ENCODE results near the gene KRT12.

The KRT12 gene

GRCh38 chr17:40866838-40867237, at the start of gene KRT12:
KRT12 (minus strand) TSS chr17:40867223; CDS start chr17:40867186, 37 bp downstream.
- DNase-seq (ENCODE audit: insufficient read length, low spot score) = no peak
- peak; percentile 69 for FAIRE-seq

GRCh38 chr17:40916366-40916765, 49.3 kb upstream of the KRT12 start:
- FAIRE-seq (no peak), DNase-seq (ENCODE audit: insufficient read length, low spot score) (no peak)

- FAIRE-seq (no peak), DNase-seq (ENCODE audit: insufficient read length, low spot score) (no peak)
Observed at GRCh38 chr17:40915721-40916256, 48.8 kb upstream of the KRT12 start.

DNA sequence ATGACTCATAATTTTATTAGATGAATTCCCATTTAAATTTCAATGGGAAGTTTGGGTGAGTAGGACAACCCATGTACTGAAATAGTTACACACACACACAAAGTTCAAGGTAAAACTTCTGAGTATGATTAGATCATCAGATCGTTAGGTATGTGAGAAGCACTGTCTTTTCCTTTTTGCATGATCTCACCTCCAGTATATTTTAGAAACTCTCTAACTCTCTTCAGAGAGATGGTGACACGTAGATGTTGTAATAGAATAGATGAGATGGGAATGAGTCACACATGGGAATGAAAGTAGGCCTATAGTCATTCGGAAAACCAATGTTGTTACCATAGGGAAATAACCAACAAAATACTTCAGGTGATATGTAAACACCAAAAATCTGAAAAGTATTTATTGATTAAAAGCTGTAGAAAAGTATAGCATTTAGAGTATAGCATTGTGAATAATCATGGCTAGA, 48.2 kb upstream of the KRT12 start:
- FAIRE-seq = no peak
- peak; percentile 85 for DNase-seq (ENCODE audit: insufficient read length, low spot score)

GRCh38 chr17:40914075-40914855, 47.2 kb upstream of the KRT12 start:
- DNase-seq (ENCODE audit: insufficient read length, low spot score) = no peak

GRCh38 chr17:40912486-40913210, 45.6 kb upstream of the KRT12 start:
- DNase-seq (ENCODE audit: insufficient read length, low spot score) = no peak
- FAIRE-seq = no peak

More at GRCh38 chr17:40914075-40914855, 47.2 kb upstream of the KRT12 start:
- FAIRE-seq = no peak

DNA sequence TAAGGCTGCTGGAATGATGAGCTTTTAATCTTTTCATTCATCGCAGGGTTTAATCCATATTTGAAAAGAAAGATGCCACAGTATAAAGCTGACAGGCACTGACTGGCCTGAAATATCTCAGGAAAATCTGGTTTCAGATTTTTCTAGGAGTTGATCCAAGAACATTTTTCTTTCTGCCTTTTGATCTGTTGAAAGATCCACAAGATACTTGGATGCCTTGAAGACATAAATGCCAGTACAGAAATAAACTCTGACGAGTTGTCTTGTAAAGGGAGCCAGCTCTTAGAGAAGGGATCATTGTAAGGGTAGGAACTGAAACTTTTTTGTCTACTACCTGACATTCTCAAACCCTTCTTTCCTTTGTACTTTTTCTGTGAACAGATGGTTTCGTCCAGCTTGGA, 43.4 kb upstream of the KRT12 start:
- DNase-seq (ENCODE audit: insufficient read length, low spot score) (no peak), FAIRE-seq (no peak)

- DNase-seq (ENCODE audit: insufficient read length, low spot score) = no peak
- no peak for FAIRE-seq
Observed at GRCh38 chr17:40909755-40910154, 42.7 kb upstream of the KRT12 start.

DNA sequence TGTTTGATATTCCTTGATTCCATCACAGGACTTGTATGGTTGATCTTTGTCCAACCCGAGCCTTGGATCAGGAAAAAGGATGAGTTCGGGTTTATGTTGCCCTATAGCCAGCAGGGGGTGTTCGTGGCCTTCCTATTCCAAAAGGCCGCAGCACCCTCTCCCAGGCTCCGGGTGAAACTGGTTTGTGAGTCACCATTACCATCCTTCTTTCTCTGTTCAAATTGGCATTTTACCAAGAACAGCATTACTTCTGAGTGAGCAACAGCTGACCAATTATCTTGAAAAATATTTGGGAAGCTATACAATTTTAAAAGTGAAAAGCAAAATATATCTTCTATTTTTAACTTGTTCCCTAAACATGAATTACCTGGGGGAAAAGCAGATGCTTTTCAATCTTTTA, 42.3 kb upstream of the KRT12 start:
- FAIRE-seq = peak; percentile 74

GRCh38 chr17:40906613-40907012, 39.6 kb upstream of the KRT12 start:
- DNase-seq (ENCODE audit: insufficient read length, low spot score) (no peak), FAIRE-seq (no peak)

More for the DNA sequence above, 42.3 kb upstream of the KRT12 start:
- DNase-seq (ENCODE audit: insufficient read length, low spot score) = peak; percentile 93

GRCh38 chr17:40905370-40905769, 38.3 kb upstream of the KRT12 start:
- no peak for FAIRE-seq

DNA sequence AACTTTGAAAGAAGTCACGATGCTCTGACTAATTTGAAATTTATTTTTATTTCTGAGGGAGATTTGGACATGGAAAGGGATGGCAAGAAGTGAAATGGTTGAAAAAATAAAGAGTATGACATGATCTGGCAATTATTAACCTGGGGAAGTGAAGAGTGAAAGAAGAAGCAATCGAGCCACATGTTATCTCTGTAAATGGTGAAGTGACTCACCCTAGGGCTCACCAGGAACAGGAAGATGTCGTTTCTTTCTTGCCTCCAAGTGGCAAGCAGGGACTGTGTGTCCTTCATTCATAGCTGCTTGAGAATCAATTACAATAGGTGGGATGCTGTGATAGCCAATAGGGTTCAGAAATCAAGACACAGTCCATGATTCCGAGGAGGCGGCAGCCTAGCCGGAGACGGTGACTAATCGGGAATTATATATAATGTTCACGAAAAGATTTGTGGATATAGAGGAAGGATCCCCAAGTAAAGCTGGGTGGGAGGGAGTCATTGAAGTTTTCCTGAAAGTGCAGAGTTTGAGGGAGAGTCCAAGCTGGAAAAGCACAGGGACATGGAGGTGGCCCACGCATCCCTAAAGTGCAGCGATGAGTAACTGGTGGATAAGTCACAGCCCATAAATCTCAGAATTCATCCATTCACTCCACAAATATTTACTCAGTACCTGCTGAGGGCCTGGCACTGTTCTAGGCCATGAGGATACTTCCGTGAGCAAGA, 36.3 kb upstream of the KRT12 start:
- FAIRE-seq = peak; percentile 82
- DNase-seq (ENCODE audit: insufficient read length, low spot score) = peak; percentile 54

More at GRCh38 chr17:40905370-40905769, 38.3 kb upstream of the KRT12 start:
- no peak for DNase-seq (ENCODE audit: insufficient read length, low spot score)

- FAIRE-seq = no peak
Observed at GRCh38 chr17:40902498-40902897, 35.5 kb upstream of the KRT12 start.

GRCh38 chr17:40901981-40902474, 35.0 kb upstream of the KRT12 start:
- DNase-seq (ENCODE audit: insufficient read length, low spot score) (no peak), FAIRE-seq (no peak)

More at GRCh38 chr17:40902498-40902897, 35.5 kb upstream of the KRT12 start:
- no peak for DNase-seq (ENCODE audit: insufficient read length, low spot score)

DNA sequence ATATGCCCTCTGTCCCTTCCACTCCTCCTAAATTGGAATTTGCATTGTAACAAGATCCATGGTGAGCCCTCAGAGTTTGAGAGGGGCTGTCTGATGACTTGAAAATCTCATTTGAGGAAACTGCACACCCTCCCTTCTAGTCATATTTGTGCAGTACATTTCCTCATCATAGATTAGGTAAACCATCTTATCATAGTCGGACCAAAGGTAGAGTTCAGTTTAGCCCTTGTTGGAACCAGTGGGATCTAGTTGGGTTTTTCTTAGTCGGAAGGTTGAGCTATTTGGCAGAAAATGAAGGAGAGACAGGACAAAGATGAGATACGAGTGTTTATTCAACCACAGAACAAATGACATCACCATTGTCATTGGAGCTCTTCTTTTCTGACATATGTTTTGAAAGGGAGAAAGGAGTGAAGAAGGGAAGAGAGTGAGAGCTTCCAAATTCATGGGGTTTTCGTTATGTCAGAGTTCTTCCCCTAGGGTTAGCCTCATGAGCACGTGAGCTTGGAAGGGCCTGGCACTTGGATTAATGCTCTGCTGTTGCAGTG, 33.9 kb upstream of the KRT12 start:
- FAIRE-seq = no peak
- no peak for DNase-seq (ENCODE audit: insufficient read length, low spot score)

GRCh38 chr17:40896916-40897455, 30.0 kb upstream of the KRT12 start:
- no peak for FAIRE-seq

GRCh38 chr17:40895106-40895730, 28.2 kb upstream of the KRT12 start:
- DNase-seq (ENCODE audit: insufficient read length, low spot score) = no peak
- FAIRE-seq = no peak

More at GRCh38 chr17:40896916-40897455, 30.0 kb upstream of the KRT12 start:
- no peak for DNase-seq (ENCODE audit: insufficient read length, low spot score)

GRCh38 chr17:40888196-40888720, 21.2 kb upstream of the KRT12 start:
- FAIRE-seq (no peak), DNase-seq (ENCODE audit: insufficient read length, low spot score) (no peak)

DNA sequence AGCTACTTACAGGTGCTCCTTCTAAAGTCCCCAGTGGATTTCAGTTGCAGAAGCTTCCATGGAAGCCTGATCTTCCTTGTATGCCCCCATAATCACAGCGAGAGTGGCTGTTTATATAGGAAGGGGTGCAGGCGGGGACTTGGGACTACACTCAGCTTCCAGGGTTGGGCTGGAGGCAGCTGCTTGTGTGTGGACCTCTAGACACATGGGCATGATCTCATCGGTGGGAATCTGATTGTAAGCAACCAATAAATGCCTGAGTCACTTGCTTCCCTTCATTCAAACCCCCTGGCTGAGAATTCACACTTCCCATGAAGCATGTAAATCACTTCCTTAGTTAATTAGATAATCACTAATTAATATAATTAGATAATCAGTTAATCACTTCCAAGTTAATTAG, 19.1 kb upstream of the KRT12 start:
- DNase-seq (ENCODE audit: insufficient read length, low spot score) = no peak
- no peak for FAIRE-seq
